GM12878 (cell line): ENCODE measurements around the gene LIPT1. TPM values are rescaled to one million over a fixed set of nuclear protein-coding genes. Genes with fewer than 3 reads are reported as not detected.

Experiments
- ATAC-seq: fragments of 200-7000 bp; cut with Tn5 transposase; 3 replicates; pipeline ENCODE4 v1.9.1; 2020; ENCODE audit warnings: mild to moderate bottlenecking, moderate library complexity
- BruUV-seq: library from RNA; stranded (reverse); fragments of 400-500 nt; replicated peaks from 2 replicates; lab custom pipeline; 2021; lab: Mats Ljungman, UMichigan
- CTCF ChIA-PET: fragments of 300-600 bp; sonication (Branson Sonifier 250); formaldehyde crosslinking; extraction: SDS; loops from one replicate; lab custom pipeline; 2021; ENCODE audit warnings: inconsistent platforms; lab: Yijun Ruan, JAX
- POLR2A ChIA-PET: fragments of 350-600 bp; formaldehyde crosslinking; extraction: SDS; loops from one replicate; lab custom pipeline; 2021; ENCODE audit warnings: inconsistent platforms; lab: Charles Lee
- RAD21 ChIA-PET: fragments of 300-600 bp; sonication (Branson Sonifier 250); formaldehyde crosslinking; loops from one replicate; lab custom pipeline; 2023; ENCODE audit warnings: antibody characterized with exemption; ENCODE audit not compliant: unreplicated experiment; lab: Charles Lee
- SMC1A ChIA-PET: fragments of 300-600 bp; sonication (Branson Sonifier 250); formaldehyde crosslinking; loops from one replicate; lab custom pipeline; 2023; ENCODE audit not compliant: unreplicated experiment, uncharacterized antibody; lab: Charles Lee
- DNase-seq: peaks from one replicate; pipeline ENCODE4 v3.0.0-alpha.2; 2011; ENCODE audit warnings: low read depth, low spot score
- FAIRE-seq: peaks from 3 replicates; lab custom pipeline; 2011; peaks lifted over from hg19 to GRCh38; lab: Jason Lieb, UNC
- H2AFZ ChIP-seq: 2 replicates; pipeline ENCODE4 v1.6.0; 2011; ENCODE audit warnings: low read depth, low read length, control low read depth; ENCODE audit not compliant: control insufficient read depth
- H3K27ac ChIP-seq: 2 replicates; pipeline ENCODE4 v1.5.1; 2011; ENCODE audit warnings: control low read depth; ENCODE audit not compliant: control insufficient read depth, insufficient read depth
- H3K27me3 ChIP-seq, 2 experiments: replicated peaks in 1 of 2; 2 replicates each; pipeline versions ENCODE4 v1.6.0 to v1.6.1; 2011; ENCODE audit warnings: low read length in 1 of 2; ENCODE audit not compliant: control insufficient read depth in 2 of 2, insufficient read depth in 2 of 2
- H3K36me3 ChIP-seq, 2 experiments: 2 replicates each; pipeline ENCODE4 v1.5.1; 2011; ENCODE audit warnings: low read length in 1 of 2; ENCODE audit not compliant: control insufficient read depth in 2 of 2, insufficient read depth in 2 of 2
- H3K4me1 ChIP-seq: 2 replicates; pipeline ENCODE4 v1.6.1; 2011; ENCODE audit warnings: mild to moderate bottlenecking, low read length, moderate library complexity, mixed read lengths; ENCODE audit not compliant: control insufficient read depth, insufficient read depth
- H3K4me2 ChIP-seq: 2 replicates; pipeline ENCODE4 v1.6.0; 2011; ENCODE audit warnings: control low read depth; ENCODE audit not compliant: control insufficient read depth, insufficient read depth
- H3K4me3 ChIP-seq: fragments of 200-600 bp; sonication (generic); 2 replicates; pipeline ENCODE4 v1.5.1; 2016
- H3K79me2 ChIP-seq: 2 replicates; pipeline ENCODE4 v1.6.0; 2011; ENCODE audit warnings: low read length; ENCODE audit not compliant: control insufficient read depth, insufficient read depth
- H3K9ac ChIP-seq: 2 replicates; pipeline ENCODE4 v1.8.0; 2011; ENCODE audit warnings: low read length, control low read depth, mixed read lengths; ENCODE audit not compliant: control insufficient read depth, insufficient read depth
- H3K9me3 ChIP-seq: replicated peaks from 3 replicates; pipeline ENCODE4 v1.5.1; 2011; ENCODE audit warnings: mild to moderate bottlenecking, low read length; ENCODE audit not compliant: control insufficient read depth, insufficient read depth
- H4K20me1 ChIP-seq: 2 replicates; pipeline ENCODE4 v1.6.0; 2011; ENCODE audit not compliant: control insufficient read depth, insufficient read depth
- CBX3 ChIP-seq: fragments of 200-600 bp; sonication (generic); IDR thresholded peaks from 2 replicates; pipeline ENCODE4 v1.6.1; 2016; ENCODE audit warnings: low read depth, borderline replicate concordance
- CBX5 ChIP-seq: sonication (generic); IDR thresholded peaks from 2 replicates; pipeline ENCODE4 v1.6.1; 2016; ENCODE audit warnings: low read depth, moderate library complexity, mild to moderate bottlenecking, inconsistent platforms
- ESRRA ChIP-seq: IDR thresholded peaks from 2 replicates; pipeline ENCODE4 v1.6.1; 2012; ENCODE audit warnings: mild to moderate bottlenecking, low read length, improper control_type of control experiment
- ETV6 ChIP-seq, 2 experiments: fragments of 450-650 bp in 1 of 2; IDR thresholded peaks in 1 of 2; conservative IDR thresholded peaks in 1 of 2; 2 replicates each; pipeline ENCODE4 v1.6.1; 2014; ENCODE audit warnings: antibody characterized with exemption in 1 of 2, borderline replicate concordance in 1 of 2, low read depth in 1 of 2, mild to moderate bottlenecking in 1 of 2, moderate library complexity in 1 of 2
- HCFC1 ChIP-seq: fragments of 150-350 bp; IDR thresholded peaks from 2 replicates; pipeline ENCODE4 v1.6.1; 2014; ENCODE audit warnings: low read length
- HDAC2 ChIP-seq: fragments of 200-600 bp; sonication (generic); IDR thresholded peaks from 2 replicates; pipeline ENCODE4 v1.6.1; 2017
- KLF5 ChIP-seq: fragments of 450-650 bp; IDR thresholded peaks from 2 replicates; pipeline ENCODE4 v1.6.1; 2014; ENCODE audit warnings: mild to moderate bottlenecking; ENCODE audit not compliant: partially characterized antibody
- LARP7 ChIP-seq: fragments of 450-650 bp; IDR thresholded peaks from 2 replicates; pipeline ENCODE4 v1.6.1; 2017; ENCODE audit warnings: mild to moderate bottlenecking
- NFIC ChIP-seq: IDR thresholded peaks from 2 replicates; pipeline ENCODE4 v1.6.1; 2012; ENCODE audit warnings: low read depth, mild to moderate bottlenecking, inconsistent platforms, low read length, moderate library complexity
- NFXL1 ChIP-seq: fragments of 450-650 bp; IDR thresholded peaks from 2 replicates; pipeline ENCODE4 v1.6.1; 2017; ENCODE audit warnings: antibody characterized with exemption, mild to moderate bottlenecking, borderline replicate concordance
- NR2C1 ChIP-seq: fragments of 450-650 bp; IDR thresholded peaks from 2 replicates; pipeline ENCODE4 v1.6.1; 2017; ENCODE audit warnings: antibody characterized with exemption, mild to moderate bottlenecking, moderate library complexity
- RUNX3 ChIP-seq: IDR thresholded peaks from 2 replicates; pipeline ENCODE4 v1.6.1; 2012; ENCODE audit warnings: low read length, inconsistent platforms
- TCF7 ChIP-seq: IDR thresholded peaks from 2 replicates; pipeline ENCODE4 v1.6.1; 2014; ENCODE audit warnings: antibody characterized with exemption, borderline replicate concordance
- ZNF384 ChIP-seq: IDR thresholded peaks from 2 replicates; pipeline ENCODE4 v1.6.1; 2012; ENCODE audit warnings: low read depth, mild to moderate bottlenecking, low read length, improper control_type of control experiment, borderline replicate concordance
- WGBS: methylation state at CpG from one replicate; pipeline ENCODE4 v1.1.6; 2016; ENCODE audit warnings: low lambda C conversion rate; ENCODE audit not compliant: insufficient replicate concordance, insufficient coverage; ENCODE audit errors: missing lambda C conversion rate; 5-methylcytosine and 5-hydroxymethylcytosine counted together
- in situ Hi-C: fragments of 300-500 bp; cut with MboI; formaldehyde crosslinking; loops from 9 replicates; pipeline ENCODE4 v1.14.3; 2018; ENCODE audit warnings: mixed read lengths
- intact Hi-C: fragments of 100-400 bp; cut with micrococcal nuclease; formaldehyde crosslinking; loops from one replicate; pipeline ENCODE4 v1.14.2; 2022; ENCODE audit not compliant: unreplicated experiment
- polyA plus RNA-seq, 11 experiments: library from polyadenylated mRNA; depleted of rRNA in 4 of 11; unstranded in 6 of 11; stranded (reverse) in 5 of 11; fragments of >200 nt; fragmentation: Nextera tagmentation in 4 of 11; fragmentation: Illumina TruSeq in 1 of 11; extraction: Ambion mirVana in 4 of 11; extraction: Trizol in 1 of 11; gene quantifications; 1 replicate in 1 of 11; 2 replicates in 10 of 11; pipeline versions ENCODE4 v1.2.1 to v1.2.3, GENCODE V29; 2011 to 2016; ENCODE audit warnings: inconsistent platforms in 2 of 11, missing spikeins in 2 of 11, low read depth in 1 of 11
- total RNA-seq, 4 experiments: library from RNA; depleted of rRNA in 3 of 4; stranded (reverse); fragments of >200 nt in 3 of 4; fragmentation: Illumina TruSeq in 1 of 4; extraction: Trizol in 1 of 4; gene quantifications; 2 replicates each; pipeline versions ENCODE4 v1.2.1 to v1.2.3, GENCODE V29; 2013 to 2021
- TF ChIP-seq, protein P1 (sequence below): fragments of 450-650 bp; IDR thresholded peaks from 2 replicates; pipeline ENCODE4 v1.6.1; 2017; ENCODE audit warnings: borderline replicate concordance
- TF ChIP-seq, protein P2 (sequence below): fragments of 450-650 bp; IDR thresholded peaks from 2 replicates; pipeline ENCODE4 v1.6.1; 2016; ENCODE audit warnings: mild to moderate bottlenecking, moderate library complexity, borderline replicate concordance
- TF ChIP-seq, protein P3 (sequence below): IDR thresholded peaks from 2 replicates; pipeline ENCODE4 v1.6.1; 2012; ENCODE audit warnings: low read depth, low read length, improper control_type of control experiment
- TF ChIP-seq, protein P4 (sequence below): IDR thresholded peaks from 2 replicates; pipeline ENCODE4 v1.6.1; 2011; ENCODE audit warnings: low read depth, mild to moderate bottlenecking, low read length, moderate library complexity, borderline replicate concordance; ENCODE audit errors: extremely low read depth
- TF ChIP-seq, protein P5 (sequence below): fragments of 450-650 bp; IDR thresholded peaks from 2 replicates; pipeline ENCODE4 v1.6.1; 2014; ENCODE audit warnings: mild to moderate bottlenecking

Gene LIPT1
- total and polyA plus RNA-seq, 10 of the 15 experiments (the other 5 are each of a cell fraction or from before 2014, with no cell fraction given), result 8.0 to 15.5 (median 10.9) TPM

DNA sequence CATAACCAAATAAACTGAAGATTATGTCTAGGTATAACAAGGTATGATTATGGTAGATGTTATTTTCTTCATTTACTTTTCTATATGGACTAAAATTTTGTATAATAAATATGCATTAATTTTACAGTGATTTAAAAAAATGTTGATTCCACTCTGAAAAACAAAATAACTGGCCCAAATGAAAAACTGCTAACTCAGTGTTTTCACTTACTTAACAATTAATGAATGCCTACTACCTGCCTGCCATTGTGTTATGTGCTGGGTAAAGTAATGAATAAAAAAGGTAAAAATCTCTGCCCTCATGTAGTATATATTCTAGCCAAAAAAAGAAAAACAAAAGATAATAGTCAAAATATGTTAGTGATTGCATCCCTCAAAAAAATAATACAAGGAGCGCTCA, 42.8 kb upstream of the LIPT1 start:
- Histone ChIP-seq H4K20me1 (no peaks in the 10 kb centered on the region), H3K4me1 (no peaks in the 10 kb centered on the region), H3K27me3 (no peaks in the 10 kb centered on the region), H3K9me3 (no peaks in the 10 kb centered on the region), H3K36me3 (no peaks in the 10 kb centered on the region), H3K79me2 (no peaks in the 10 kb centered on the region), H3K4me3 (no peak overlapping the region), H3K27ac (no peak overlapping the region), H3K9ac (no peak overlapping the region), H2AFZ (no peak overlapping the region), H3K4me2 (no peak overlapping the region)
- BruUV-seq, result no TSS peak
- 93% methylated on average over 1 of the region's 1 CpG for WGBS
- SMC1A ChIA-PET, result no interaction called here
- POLR2A ChIA-PET, result no interaction called here
- ATAC-seq (no peak), FAIRE-seq (no peak), DNase-seq (no peak)
- in situ Hi-C loops (no loop called here), intact Hi-C loops (no loop called here)
- CTCF ChIA-PET, result interaction anchor here (0.7 kb wide), 1 partner anchor 104 kb away, joined by 3 read pairs; no protein-coding TSS in a partner anchor
- RAD21 ChIA-PET, result no interaction called here
- TF ChIP-seq KLF5 (no peak), NR2C1 (no peak), TCF7 (no peak), ZNF384 (no peak), HDAC2 (no peak), LARP7 (no peak), CBX5 (no peak), ETV6 (conservative IDR thresholded peaks at IDR 0.05 in 1 of 2, IDR thresholded peaks at IDR 0.05 in 1 of 2; ENCODE audit: borderline replicate concordance in 1 of 2, low read depth in 1 of 2) (no peak), HCFC1 (no peak), NFXL1 (no peak), ESRRA (no peak), NFIC (no peak), CBX3 (no peak), RUNX3 (no peak)
- TF ChIP-seq, protein P1, sequence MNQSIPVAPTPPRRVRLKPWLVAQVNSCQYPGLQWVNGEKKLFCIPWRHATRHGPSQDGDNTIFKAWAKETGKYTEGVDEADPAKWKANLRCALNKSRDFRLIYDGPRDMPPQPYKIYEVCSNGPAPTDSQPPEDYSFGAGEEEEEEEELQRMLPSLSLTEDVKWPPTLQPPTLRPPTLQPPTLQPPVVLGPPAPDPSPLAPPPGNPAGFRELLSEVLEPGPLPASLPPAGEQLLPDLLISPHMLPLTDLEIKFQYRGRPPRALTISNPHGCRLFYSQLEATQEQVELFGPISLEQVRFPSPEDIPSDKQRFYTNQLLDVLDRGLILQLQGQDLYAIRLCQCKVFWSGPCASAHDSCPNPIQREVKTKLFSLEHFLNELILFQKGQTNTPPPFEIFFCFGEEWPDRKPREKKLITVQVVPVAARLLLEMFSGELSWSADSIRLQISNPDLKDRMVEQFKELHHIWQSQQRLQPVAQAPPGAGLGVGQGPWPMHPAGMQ, result no peak
- TF ChIP-seq, protein P2, sequence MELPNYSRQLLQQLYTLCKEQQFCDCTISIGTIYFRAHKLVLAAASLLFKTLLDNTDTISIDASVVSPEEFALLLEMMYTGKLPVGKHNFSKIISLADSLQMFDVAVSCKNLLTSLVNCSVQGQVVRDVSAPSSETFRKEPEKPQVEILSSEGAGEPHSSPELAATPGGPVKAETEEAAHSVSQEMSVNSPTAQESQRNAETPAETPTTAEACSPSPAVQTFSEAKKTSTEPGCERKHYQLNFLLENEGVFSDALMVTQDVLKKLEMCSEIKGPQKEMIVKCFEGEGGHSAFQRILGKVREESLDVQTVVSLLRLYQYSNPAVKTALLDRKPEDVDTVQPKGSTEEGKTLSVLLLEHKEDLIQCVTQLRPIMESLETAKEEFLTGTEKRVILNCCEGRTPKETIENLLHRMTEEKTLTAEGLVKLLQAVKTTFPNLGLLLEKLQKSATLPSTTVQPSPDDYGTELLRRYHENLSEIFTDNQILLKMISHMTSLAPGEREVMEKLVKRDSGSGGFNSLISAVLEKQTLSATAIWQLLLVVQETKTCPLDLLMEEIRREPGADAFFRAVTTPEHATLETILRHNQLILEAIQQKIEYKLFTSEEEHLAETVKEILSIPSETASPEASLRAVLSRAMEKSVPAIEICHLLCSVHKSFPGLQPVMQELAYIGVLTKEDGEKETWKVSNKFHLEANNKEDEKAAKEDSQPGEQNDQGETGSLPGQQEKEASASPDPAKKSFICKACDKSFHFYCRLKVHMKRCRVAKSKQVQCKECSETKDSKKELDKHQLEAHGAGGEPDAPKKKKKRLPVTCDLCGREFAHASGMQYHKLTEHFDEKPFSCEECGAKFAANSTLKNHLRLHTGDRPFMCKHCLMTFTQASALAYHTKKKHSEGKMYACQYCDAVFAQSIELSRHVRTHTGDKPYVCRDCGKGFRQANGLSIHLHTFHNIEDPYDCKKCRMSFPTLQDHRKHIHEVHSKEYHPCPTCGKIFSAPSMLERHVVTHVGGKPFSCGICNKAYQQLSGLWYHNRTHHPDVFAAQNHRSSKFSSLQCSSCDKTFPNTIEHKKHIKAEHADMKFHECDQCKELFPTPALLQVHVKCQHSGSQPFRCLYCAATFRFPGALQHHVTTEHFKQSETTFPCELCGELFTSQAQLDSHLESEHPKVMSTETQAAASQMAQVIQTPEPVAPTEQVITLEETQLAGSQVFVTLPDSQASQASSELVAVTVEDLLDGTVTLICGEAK, result no peak
- TF ChIP-seq, protein P3, sequence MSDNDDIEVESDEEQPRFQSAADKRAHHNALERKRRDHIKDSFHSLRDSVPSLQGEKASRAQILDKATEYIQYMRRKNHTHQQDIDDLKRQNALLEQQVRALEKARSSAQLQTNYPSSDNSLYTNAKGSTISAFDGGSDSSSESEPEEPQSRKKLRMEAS, result no peak
- TF ChIP-seq, protein P4, sequence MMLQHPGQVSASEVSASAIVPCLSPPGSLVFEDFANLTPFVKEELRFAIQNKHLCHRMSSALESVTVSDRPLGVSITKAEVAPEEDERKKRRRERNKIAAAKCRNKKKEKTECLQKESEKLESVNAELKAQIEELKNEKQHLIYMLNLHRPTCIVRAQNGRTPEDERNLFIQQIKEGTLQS, result no peak
- TF ChIP-seq, protein P5, sequence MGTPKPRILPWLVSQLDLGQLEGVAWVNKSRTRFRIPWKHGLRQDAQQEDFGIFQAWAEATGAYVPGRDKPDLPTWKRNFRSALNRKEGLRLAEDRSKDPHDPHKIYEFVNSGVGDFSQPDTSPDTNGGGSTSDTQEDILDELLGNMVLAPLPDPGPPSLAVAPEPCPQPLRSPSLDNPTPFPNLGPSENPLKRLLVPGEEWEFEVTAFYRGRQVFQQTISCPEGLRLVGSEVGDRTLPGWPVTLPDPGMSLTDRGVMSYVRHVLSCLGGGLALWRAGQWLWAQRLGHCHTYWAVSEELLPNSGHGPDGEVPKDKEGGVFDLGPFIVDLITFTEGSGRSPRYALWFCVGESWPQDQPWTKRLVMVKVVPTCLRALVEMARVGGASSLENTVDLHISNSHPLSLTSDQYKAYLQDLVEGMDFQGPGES, result no peak
